Caco-2 (cell line): ENCODE measurements around the gene GYG2. TPM values are rescaled to one million over a fixed set of nuclear protein-coding genes. Genes with fewer than 3 reads are reported as not detected.
A peak's percentile ranks its signal among the peaks of the same experiment; 100 is the strongest.

ENCODE experiments used
- BruUV-seq: library from RNA; stranded (reverse); fragments of 400-500 nt; replicated peaks from 2 replicates; lab custom pipeline; 2021; lab: Mats Ljungman, UMichigan
- CTCF ChIA-PET: fragments of 300-600 bp; sonication (Branson Sonifier 250); formaldehyde crosslinking; loops from one replicate; lab custom pipeline; 2022; ENCODE audit warnings: antibody characterized with exemption; lab: Charles Lee
- POLR2A ChIA-PET: fragments of 300-600 bp; sonication (Branson Sonifier 250); formaldehyde crosslinking; loops from one replicate; lab custom pipeline; 2022; ENCODE audit warnings: antibody characterized with exemption; lab: Charles Lee
- DNase-seq, 2 experiments: peaks; one replicate each; pipeline versions ENCODE4 v3.0.0 to v3.0.0-alpha.2; 2020 to 2022
- H3K27me3 ChIP-seq: replicated peaks from 2 replicates; pipeline ENCODE4 v1.6.0; 2011; ENCODE audit warnings: low read length; ENCODE audit not compliant: control insufficient read depth, insufficient read depth
- H3K36me3 ChIP-seq: 2 replicates; pipeline ENCODE4 v1.5.1; 2011; ENCODE audit warnings: low read length; ENCODE audit not compliant: control insufficient read depth, insufficient read depth
- H3K4me1 ChIP-seq: fragments of 250-450 bp; sonication (Bioruptor Pico); 2 replicates; pipeline ENCODE4 v1.5.1; 2020; ENCODE audit warnings: mild to moderate bottlenecking
- H3K4me3 ChIP-seq: 2 replicates; pipeline ENCODE4 v1.5.1; 2011; ENCODE audit warnings: low read depth, mild to moderate bottlenecking, control low read depth, low read length
- H3K9me3 ChIP-seq: fragments of 250-450 bp; sonication (Bioruptor Pico); 2 replicates; pipeline ENCODE4 v1.5.1; 2020; ENCODE audit warnings: mild to moderate bottlenecking, moderate library complexity
- H3K27ac Mint-ChIP-seq: one replicate; pipeline ENCODE4 v1.8.0; 2022; ENCODE audit warnings: mixed read lengths; ENCODE audit not compliant: unreplicated experiment
- H3K27me3 Mint-ChIP-seq: one replicate; pipeline ENCODE4 v1.8.0; 2022; ENCODE audit warnings: mixed read lengths; ENCODE audit not compliant: insufficient read depth, unreplicated experiment
- H3K36me3 Mint-ChIP-seq: one replicate; pipeline ENCODE4 v1.8.0; 2022; ENCODE audit warnings: mild to moderate bottlenecking, mixed read lengths; ENCODE audit not compliant: insufficient read depth, unreplicated experiment
- H3K4me1 Mint-ChIP-seq: one replicate; pipeline ENCODE4 v1.8.0; 2022; ENCODE audit warnings: low read depth, mixed read lengths; ENCODE audit not compliant: unreplicated experiment
- H3K4me3 Mint-ChIP-seq: one replicate; pipeline ENCODE4 v1.8.0; 2022; ENCODE audit warnings: mild to moderate bottlenecking, moderate library complexity, mixed read lengths; ENCODE audit not compliant: unreplicated experiment
- H3K9me3 Mint-ChIP-seq: one replicate; pipeline ENCODE4 v1.8.0; 2022; ENCODE audit warnings: mixed read lengths; ENCODE audit not compliant: unreplicated experiment
- intact Hi-C: fragments of 100-400 bp; cut with micrococcal nuclease; formaldehyde crosslinking; loops from one replicate; pipeline ENCODE4 v1.10.0; 2022; ENCODE audit not compliant: unreplicated experiment
- total RNA-seq: library from RNA; stranded (reverse); gene quantifications from 2 replicates; pipeline ENCODE4 v1.2.3, GENCODE V29; 2022
- TF ChIP-seq, protein P1 (sequence below), 2 experiments: fragments of 200-600 bp in 1 of 2; IDR thresholded peaks; 1 replicate in 1 of 2; 2 replicates in 1 of 2; pipeline versions ENCODE4 v1.5.1 to v1.8.0; 2011 to 2022; ENCODE audit warnings: antibody characterized with exemption in 1 of 2, control low read depth in 1 of 2, inconsistent platforms in 1 of 2, low read depth in 1 of 2, low read length in 1 of 2, mild to moderate bottlenecking in 1 of 2, moderate library complexity in 1 of 2; ENCODE audit not compliant: insufficient read depth in 1 of 2, severe bottlenecking in 1 of 2, unreplicated experiment in 1 of 2

GYG2 gene
- total RNA-seq, 1 experiment from 2014 or later, result 50.4 TPM

DNA sequence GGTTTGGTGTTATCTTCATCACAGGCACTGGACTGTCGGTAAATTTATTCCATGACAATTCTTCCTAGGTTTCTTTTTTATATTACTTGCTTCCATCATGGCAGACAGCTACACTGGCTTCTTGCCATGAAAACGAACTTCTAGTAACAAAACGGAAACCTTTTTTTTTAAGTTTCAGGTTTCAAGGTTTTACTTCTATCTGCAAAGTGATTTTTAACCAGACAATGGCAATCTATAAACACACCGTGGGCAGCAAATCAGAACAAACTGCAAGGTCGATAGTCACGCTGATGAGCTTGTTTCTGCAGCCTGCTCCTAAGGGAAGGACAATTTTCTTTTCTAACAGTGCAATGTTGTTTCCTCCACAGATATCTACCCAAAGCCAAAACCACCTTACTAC, 47.0 kb upstream of the GYG2 start:
- Mint-ChIP-seq H3K27me3 (no peaks in the 10 kb centered on the region), H3K4me3 (peak overlapping the region; percentile 58), H3K36me3 (peaks cover 6% of the 10 kb centered on the region), H3K27ac (peak overlapping the region; percentile 94), H3K4me1 (peaks cover 43% of the 10 kb centered on the region), H3K9me3 (no peaks in the 10 kb centered on the region)
- TSS peak; percentile 81 for BruUV-seq
- TF ChIP-seq, protein P1, sequence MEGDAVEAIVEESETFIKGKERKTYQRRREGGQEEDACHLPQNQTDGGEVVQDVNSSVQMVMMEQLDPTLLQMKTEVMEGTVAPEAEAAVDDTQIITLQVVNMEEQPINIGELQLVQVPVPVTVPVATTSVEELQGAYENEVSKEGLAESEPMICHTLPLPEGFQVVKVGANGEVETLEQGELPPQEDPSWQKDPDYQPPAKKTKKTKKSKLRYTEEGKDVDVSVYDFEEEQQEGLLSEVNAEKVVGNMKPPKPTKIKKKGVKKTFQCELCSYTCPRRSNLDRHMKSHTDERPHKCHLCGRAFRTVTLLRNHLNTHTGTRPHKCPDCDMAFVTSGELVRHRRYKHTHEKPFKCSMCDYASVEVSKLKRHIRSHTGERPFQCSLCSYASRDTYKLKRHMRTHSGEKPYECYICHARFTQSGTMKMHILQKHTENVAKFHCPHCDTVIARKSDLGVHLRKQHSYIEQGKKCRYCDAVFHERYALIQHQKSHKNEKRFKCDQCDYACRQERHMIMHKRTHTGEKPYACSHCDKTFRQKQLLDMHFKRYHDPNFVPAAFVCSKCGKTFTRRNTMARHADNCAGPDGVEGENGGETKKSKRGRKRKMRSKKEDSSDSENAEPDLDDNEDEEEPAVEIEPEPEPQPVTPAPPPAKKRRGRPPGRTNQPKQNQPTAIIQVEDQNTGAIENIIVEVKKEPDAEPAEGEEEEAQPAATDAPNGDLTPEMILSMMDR (IDR thresholded peaks at IDR 0.05; ENCODE audit: insufficient read depth in 1 of 2, low read depth in 1 of 2, low read length in 1 of 2, severe bottlenecking in 1 of 2, unreplicated experiment in 1 of 2), result no peak
- intact Hi-C loops, result loop anchor here (1.0 kb wide), 1 partner anchor 13 kb away; no protein-coding TSS in a partner anchor
- no peaks in the 10 kb centered on the region for H3K9me3 ChIP-seq
- no peak overlapping the region for H3K4me3 ChIP-seq
- H3K36me3 ChIP-seq, result no peaks in the 10 kb centered on the region
- H3K4me1 ChIP-seq, result peaks cover 22% of the 10 kb centered on the region
- DNase-seq, result no peak
- ChIA-PET CTCF (no interaction called here), POLR2A (no interaction called here)
- no peaks in the 10 kb centered on the region for H3K27me3 ChIP-seq

DNA sequence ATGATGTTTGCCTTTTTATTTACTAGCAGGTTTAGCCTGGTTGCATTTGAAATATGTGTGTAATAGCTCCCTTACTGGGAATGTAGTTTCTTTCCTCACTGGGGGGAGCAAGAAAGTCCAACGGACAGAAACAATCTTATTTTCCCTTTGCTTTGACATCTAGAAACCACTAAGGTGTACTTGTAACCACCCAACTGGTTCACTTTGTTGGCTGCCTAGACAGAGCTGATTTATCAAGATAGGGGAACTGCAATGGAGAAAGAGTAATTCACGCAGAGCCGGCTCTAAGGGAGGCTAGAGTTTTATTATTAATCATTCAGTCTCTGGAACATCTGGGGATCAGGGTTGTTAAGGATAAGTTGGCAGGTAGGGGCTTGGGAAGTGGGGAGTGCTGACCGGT, 46.6 kb upstream of the GYG2 start:
- peak overlapping the region; percentile 94 for H3K27ac Mint-ChIP-seq

DNA sequence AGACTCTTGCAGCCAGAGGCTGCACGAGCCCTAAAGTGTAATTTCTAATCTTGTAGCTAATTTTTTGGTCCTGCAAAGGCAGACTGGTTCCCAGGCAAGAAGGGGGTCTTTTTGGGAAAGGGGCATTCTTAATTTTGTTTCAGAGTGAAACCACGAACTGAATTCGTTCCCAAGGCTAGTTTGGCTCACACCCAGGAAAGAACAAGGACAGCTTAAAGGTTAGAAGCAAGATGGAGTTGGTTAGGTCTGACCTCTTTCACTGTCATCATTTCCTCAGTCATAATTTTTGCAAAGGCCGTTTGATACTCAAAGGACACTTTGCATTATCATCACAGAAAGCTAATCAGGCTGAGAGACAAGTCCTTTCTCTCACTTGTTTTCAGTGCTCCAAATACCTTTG, 46.0 kb upstream of the GYG2 start:
- ChIA-PET POLR2A (no interaction called here), CTCF (no interaction called here)
- Mint-ChIP-seq H3K4me3 (peak overlapping the region; percentile 58), H3K36me3 (no peaks in the 10 kb centered on the region), H3K27ac (peak overlapping the region; percentile 94), H3K27me3 (no peaks in the 10 kb centered on the region), H3K4me1 (peaks cover 38% of the 10 kb centered on the region), H3K9me3 (no peaks in the 10 kb centered on the region)
- TF ChIP-seq, protein P1 (IDR thresholded peaks at IDR 0.05; ENCODE audit: insufficient read depth in 1 of 2, low read depth in 1 of 2, low read length in 1 of 2, severe bottlenecking in 1 of 2, unreplicated experiment in 1 of 2), result no peak
- intact Hi-C loops, result no loop called here
- no TSS peak for BruUV-seq
- H3K36me3 ChIP-seq, result no peaks in the 10 kb centered on the region
- no peak for DNase-seq
- H3K4me3 ChIP-seq, result no peak overlapping the region
- H3K9me3 ChIP-seq, result no peaks in the 10 kb centered on the region
- H3K4me1 ChIP-seq, result peaks cover 20% of the 10 kb centered on the region
- no peaks in the 10 kb centered on the region for H3K27me3 ChIP-seq

More for the DNA sequence above, 46.6 kb upstream of the GYG2 start:
- Mint-ChIP-seq H3K4me3 (peak overlapping the region; percentile 58), H3K4me1 (peaks cover 42% of the 10 kb centered on the region), H3K27me3 (no peaks in the 10 kb centered on the region), H3K9me3 (no peaks in the 10 kb centered on the region), H3K36me3 (peaks cover 2% of the 10 kb centered on the region)
- Histone ChIP-seq H3K9me3 (no peaks in the 10 kb centered on the region), H3K4me3 (no peak overlapping the region), H3K27me3 (no peaks in the 10 kb centered on the region), H3K4me1 (peaks cover 20% of the 10 kb centered on the region), H3K36me3 (no peaks in the 10 kb centered on the region)
- POLR2A ChIA-PET, result no interaction called here
- intact Hi-C loops, result no loop called here
- CTCF ChIA-PET, result no interaction called here
- no peak for DNase-seq
- TF ChIP-seq, protein P1 (IDR thresholded peaks at IDR 0.05; ENCODE audit: insufficient read depth in 1 of 2, low read depth in 1 of 2, low read length in 1 of 2, severe bottlenecking in 1 of 2, unreplicated experiment in 1 of 2), result no peak
- no TSS peak for BruUV-seq
